RWPE2 (cell line): ENCODE measurements around the gene PLEKHA5.

Experiments
- ATAC-seq: fragments of 200-7000 bp; cut with Tn5 transposase; 3 replicates; pipeline ENCODE4 v1.9.1; 2021; ENCODE audit warnings: low read depth
- DNase-seq: peaks from one replicate; pipeline ENCODE4 v3.0.0-alpha.2; 2020; ENCODE audit warnings: low spot score
- H3K27ac ChIP-seq: fragments of 450-650 bp; 2 replicates; pipeline ENCODE4 v1.5.1; 2017; ENCODE audit warnings: mild to moderate bottlenecking; ENCODE audit not compliant: poor library complexity, severe bottlenecking
- H3K27me3 ChIP-seq: fragments of 250-450 bp; sonication (Bioruptor Pico); 2 replicates; pipeline ENCODE4 v1.5.1; 2021; ENCODE audit warnings: mild to moderate bottlenecking, moderate library complexity; ENCODE audit not compliant: insufficient read depth, poor library complexity, severe bottlenecking
- H3K36me3 ChIP-seq: fragments of 250-450 bp; sonication (Bioruptor Pico); 2 replicates; pipeline ENCODE4 v1.5.1; 2020; ENCODE audit warnings: low read depth, mild to moderate bottlenecking, moderate library complexity
- H3K4me1 ChIP-seq: fragments of 250-450 bp; sonication (Bioruptor Pico); 2 replicates; pipeline ENCODE4 v1.5.1; 2021; ENCODE audit warnings: mild to moderate bottlenecking, moderate library complexity; ENCODE audit not compliant: insufficient read depth, poor library complexity, severe bottlenecking
- H3K4me3 ChIP-seq: fragments of 250-450 bp; sonication (Bioruptor Pico); 2 replicates; pipeline ENCODE4 v1.5.1; 2021; ENCODE audit warnings: mild to moderate bottlenecking, moderate library complexity; ENCODE audit not compliant: severe bottlenecking
- H3K9me3 ChIP-seq: fragments of 250-450 bp; sonication (Bioruptor Pico); 2 replicates; pipeline ENCODE4 v1.5.1; 2021; ENCODE audit warnings: mild to moderate bottlenecking, moderate library complexity; ENCODE audit not compliant: severe bottlenecking
- TF ChIP-seq, protein P1 (sequence below): fragments of 450-650 bp; IDR thresholded peaks from one replicate; pipeline ENCODE4 v1.5.1; 2017; ENCODE audit warnings: mild to moderate bottlenecking, moderate library complexity; ENCODE audit not compliant: poor library complexity, severe bottlenecking

Gene PLEKHA5

DNA sequence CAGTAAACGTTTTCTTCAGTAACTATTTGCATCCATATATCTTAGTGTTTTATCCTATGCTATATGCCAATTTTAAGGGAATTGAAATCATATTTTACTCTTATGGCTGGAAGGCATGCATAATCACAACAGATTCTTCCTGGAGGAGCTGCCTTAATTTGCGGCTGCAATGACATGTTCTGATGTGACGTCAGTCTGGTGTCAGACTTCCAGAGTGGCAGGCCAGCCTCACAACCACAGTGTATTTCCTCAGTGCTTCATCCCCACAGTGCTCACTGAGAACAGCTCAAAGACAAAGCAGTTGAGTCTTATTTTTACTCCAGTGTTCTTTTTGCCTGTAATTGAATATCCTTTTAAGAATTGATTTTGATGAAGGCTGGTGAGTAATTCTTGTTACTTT, 107.1 kb downstream of the PLEKHA5 start:
- ATAC-seq (no peak), DNase-seq (no peak)
- Histone ChIP-seq H3K27me3 (no peaks in the 10 kb centered on the region), H3K36me3 (no peaks in the 10 kb centered on the region), H3K9me3 (no peaks in the 10 kb centered on the region), H3K27ac (no peak overlapping the region), H3K4me1 (no peaks in the 10 kb centered on the region), H3K4me3 (no peak overlapping the region)
- TF ChIP-seq, protein P1, sequence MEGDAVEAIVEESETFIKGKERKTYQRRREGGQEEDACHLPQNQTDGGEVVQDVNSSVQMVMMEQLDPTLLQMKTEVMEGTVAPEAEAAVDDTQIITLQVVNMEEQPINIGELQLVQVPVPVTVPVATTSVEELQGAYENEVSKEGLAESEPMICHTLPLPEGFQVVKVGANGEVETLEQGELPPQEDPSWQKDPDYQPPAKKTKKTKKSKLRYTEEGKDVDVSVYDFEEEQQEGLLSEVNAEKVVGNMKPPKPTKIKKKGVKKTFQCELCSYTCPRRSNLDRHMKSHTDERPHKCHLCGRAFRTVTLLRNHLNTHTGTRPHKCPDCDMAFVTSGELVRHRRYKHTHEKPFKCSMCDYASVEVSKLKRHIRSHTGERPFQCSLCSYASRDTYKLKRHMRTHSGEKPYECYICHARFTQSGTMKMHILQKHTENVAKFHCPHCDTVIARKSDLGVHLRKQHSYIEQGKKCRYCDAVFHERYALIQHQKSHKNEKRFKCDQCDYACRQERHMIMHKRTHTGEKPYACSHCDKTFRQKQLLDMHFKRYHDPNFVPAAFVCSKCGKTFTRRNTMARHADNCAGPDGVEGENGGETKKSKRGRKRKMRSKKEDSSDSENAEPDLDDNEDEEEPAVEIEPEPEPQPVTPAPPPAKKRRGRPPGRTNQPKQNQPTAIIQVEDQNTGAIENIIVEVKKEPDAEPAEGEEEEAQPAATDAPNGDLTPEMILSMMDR: no peak

DNA sequence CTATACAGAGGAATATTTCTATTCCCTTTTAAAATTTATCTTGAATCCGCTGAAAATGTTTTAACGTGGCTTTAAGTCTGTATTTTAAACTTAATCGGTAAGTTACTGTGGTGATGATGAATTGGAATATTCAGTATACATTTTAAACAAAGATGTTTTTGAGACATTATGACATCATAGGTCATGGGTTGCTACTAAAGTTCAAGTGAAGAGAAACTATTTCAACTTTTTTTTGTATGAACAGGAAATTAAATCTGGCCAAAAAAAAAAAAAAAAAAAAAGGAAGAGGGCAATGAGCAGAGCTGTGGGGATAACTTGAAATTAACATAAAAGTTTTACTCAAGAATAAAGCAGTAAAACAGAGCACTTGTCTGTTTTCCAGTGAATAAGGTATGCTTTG, 109.0 kb downstream of the PLEKHA5 start:
- Histone ChIP-seq H3K36me3 (no peaks in the 10 kb centered on the region), H3K4me1 (no peaks in the 10 kb centered on the region), H3K27me3 (no peaks in the 10 kb centered on the region), H3K9me3 (no peaks in the 10 kb centered on the region), H3K27ac (no peak overlapping the region), H3K4me3 (no peak overlapping the region)
- no peak for DNase-seq
- no peak for ATAC-seq
- TF ChIP-seq, protein P1: no peak

DNA sequence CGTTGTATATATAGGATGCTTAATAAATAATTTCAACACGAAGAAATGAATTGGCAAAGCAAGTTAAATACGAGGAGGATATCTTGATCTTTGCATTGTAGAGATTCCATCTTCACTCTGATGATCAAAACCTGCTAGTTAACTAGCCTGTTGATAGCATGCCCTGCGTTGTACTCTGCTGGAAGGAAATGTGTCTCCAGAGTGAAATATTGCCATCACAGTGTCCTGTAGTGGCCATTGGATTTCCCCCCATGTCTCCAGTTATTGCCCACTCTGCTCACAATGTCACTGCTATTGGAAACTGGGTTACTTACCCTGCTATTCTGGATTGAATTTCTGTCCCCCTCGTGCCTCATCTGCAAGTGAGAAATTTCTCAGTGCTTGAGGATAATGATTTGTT, 109.6 kb downstream of the PLEKHA5 start:
- ATAC-seq: no peak
- H3K27ac ChIP-seq: no peak overlapping the region

DNA sequence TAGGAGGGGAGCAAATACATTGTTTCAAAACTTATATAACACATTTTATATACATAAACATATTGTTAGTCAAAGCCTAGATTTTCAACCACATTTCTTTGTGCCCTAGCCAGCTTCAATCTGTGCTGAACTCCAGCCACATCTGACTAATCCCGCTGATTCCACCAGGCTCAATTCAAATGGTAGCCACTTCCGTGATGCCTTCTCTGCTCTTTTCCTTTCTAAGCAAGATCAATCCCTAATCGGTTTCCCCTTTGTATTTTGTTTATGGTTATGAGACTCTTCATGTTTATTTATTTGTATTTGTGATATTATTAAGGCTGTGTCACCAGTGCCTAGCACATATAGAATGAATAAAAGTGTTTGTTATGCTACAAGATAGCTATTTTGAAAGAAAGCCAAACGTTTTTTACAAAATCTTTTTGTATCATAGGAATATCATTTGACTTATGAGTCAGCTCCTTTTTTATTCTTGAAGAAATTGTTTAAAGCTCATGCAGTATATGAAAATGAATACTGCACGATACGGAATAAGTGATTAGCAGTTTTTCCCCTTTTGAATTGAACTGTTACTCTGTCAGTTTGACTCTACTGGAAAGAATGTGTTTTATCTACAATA, 110.2 kb downstream of the PLEKHA5 start:
- Histone ChIP-seq H3K27me3 (no peaks in the 10 kb centered on the region), H3K9me3 (no peaks in the 10 kb centered on the region), H3K27ac (no peak overlapping the region), H3K36me3 (no peaks in the 10 kb centered on the region), H3K4me3 (no peak overlapping the region), H3K4me1 (no peaks in the 10 kb centered on the region)
- TF ChIP-seq, protein P1: no peak
- ATAC-seq: no peak
- no peak for DNase-seq

More for the DNA sequence above, 109.6 kb downstream of the PLEKHA5 start:
- Histone ChIP-seq H3K9me3 (no peaks in the 10 kb centered on the region), H3K4me1 (no peaks in the 10 kb centered on the region), H3K4me3 (no peak overlapping the region), H3K27me3 (no peaks in the 10 kb centered on the region), H3K36me3 (no peaks in the 10 kb centered on the region)
- DNase-seq: no peak
- TF ChIP-seq, protein P1: no peak

DNA sequence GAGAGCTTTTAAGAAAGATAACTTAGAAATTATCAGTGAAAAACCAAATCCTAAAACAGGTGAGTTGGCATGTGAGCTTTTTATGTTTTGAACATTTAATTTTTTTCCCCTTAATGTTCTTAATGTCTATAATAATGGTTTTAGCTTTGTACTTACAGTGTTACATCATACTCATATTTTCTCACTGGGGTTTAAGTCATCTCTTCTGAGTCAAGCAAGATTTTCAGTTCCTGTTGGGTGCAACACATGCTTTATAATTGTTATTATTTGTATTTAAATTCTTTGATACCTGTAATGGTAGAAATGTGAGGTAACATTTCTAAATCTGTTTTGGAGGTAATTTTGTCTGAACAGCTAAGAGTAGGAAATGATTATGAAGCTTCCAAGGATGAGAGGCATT, 113.0 kb downstream of the PLEKHA5 start:
- H3K27me3 ChIP-seq: no peaks in the 10 kb centered on the region
- H3K27ac ChIP-seq: no peak overlapping the region
- no peaks in the 10 kb centered on the region for H3K4me1 ChIP-seq
- no peaks in the 10 kb centered on the region for H3K9me3 ChIP-seq
- TF ChIP-seq, protein P1: no peak
- ATAC-seq (no peak), DNase-seq (no peak)
- H3K36me3 ChIP-seq: no peaks in the 10 kb centered on the region
- H3K4me3 ChIP-seq: no peak overlapping the region
